A172 (cell line): ENCODE measurements around the gene USP6. TPM values are rescaled to one million over a fixed set of nuclear protein-coding genes. Genes with fewer than 3 reads are reported as not detected.
"Not testable (repeated sequence)": the region's sequence is repeated elsewhere in the genome, so short reads cannot be mapped to it uniquely, and the experiment has no call there.

Experiments
- DNase-seq: peaks from one replicate; pipeline ENCODE4 v3.0.0-alpha.2; 2015; ENCODE audit warnings: low spot score
- total RNA-seq: library from RNA; depleted of rRNA; stranded (reverse); fragments of >200 nt; shearing (Covaris generic); gene quantifications from 2 replicates; pipeline ENCODE4 v1.2.3, GENCODE V29; 2014

USP6 gene
- total RNA-seq, 1 experiment from 2014 or later = not detected

DNA sequence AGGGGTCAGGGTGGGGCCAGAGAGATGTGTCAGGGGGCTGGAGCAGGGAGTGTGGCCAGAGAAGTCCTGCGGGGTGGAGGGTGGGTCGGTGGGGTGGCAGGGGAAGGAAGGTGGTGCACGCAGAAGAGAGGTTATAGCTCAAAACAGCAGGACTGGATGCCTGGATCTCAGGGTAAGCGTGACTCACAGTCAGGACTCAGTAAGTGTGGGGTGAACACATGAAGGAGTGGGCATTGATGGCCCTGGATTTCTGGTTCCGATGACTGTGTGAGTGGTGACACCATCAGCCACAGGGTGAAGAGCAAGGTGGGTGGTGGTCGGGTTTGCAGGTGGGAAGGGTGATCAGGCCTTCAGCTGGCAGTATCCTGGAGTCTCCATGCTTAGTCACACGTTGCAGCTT lies 6.2 kb downstream of the USP6 start:
- not testable (repeated sequence) for DNase-seq

DNA sequence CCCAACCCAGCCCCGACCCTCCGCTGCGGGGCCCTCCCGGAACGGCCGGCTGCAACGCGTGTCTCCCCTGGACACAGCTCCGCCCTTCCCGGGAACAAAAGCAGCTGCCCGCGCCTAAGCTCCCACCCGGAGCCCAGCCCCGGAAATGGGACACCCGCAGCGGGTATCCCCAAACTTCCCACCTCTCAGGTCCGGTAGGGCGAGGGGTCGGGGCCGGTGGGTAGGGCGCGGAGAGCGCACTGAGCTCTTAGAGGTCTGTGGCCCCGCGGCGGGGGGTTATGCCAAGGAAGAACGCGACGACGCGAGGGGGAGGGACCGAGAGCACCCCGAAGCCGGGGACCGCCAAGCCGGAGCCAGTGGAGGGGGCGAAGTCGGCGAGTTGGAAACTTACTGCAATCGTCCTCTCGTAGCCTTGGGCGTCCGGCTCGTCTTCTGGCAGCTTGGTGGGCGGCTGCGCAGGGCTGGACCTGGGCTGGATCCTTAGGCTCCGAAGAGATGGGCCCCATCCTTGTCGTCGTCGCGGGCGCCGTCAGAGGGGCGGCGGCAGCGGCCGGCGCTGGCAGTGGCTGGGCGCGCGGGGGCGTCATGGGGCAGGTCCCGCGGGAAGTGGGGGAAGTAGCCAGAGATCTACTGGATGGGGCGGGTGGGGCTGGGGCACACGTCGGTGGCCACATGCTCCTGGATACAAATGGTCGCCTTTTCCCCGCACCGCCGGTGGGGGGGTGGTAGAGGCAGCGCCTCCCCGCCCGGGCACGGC lies 6.9 kb downstream of the USP6 start:
- DNase-seq = no peak

DNA sequence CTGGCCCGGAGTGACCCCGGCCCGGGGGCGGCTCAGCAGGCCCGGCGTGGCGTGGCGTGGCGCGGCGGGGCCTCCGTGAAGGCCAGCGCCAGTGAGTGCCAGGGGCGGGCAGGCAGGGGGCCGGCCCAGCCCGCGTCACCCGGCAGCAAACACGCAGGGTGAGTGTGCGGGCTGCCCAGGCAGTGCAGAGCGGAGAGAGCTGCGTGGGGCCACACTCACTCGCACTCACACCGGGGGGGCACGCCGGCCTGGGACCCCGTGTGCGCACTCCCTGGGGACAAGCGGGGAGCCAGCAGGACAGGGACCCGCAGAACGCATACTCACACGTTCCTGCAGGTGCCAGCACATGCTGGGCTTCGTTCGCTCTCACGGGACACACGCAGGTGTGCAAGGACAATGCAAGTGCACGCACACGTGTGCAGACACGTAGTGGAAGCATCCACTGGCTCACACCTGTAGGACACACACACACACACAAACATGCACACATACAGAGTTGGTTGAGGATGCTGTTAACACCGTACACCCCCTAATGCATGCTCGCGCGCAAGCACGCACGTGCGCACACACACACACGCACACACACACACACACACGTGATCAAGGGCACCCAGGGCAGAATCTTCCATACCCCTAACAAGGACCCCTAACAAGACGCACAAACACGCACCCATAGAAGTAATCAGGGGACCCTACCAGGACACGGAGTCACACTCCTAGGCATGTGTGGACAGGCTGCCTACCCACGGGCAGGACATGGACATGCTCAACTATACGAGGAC lies 7.7 kb downstream of the USP6 start:
- no peak for DNase-seq

DNA sequence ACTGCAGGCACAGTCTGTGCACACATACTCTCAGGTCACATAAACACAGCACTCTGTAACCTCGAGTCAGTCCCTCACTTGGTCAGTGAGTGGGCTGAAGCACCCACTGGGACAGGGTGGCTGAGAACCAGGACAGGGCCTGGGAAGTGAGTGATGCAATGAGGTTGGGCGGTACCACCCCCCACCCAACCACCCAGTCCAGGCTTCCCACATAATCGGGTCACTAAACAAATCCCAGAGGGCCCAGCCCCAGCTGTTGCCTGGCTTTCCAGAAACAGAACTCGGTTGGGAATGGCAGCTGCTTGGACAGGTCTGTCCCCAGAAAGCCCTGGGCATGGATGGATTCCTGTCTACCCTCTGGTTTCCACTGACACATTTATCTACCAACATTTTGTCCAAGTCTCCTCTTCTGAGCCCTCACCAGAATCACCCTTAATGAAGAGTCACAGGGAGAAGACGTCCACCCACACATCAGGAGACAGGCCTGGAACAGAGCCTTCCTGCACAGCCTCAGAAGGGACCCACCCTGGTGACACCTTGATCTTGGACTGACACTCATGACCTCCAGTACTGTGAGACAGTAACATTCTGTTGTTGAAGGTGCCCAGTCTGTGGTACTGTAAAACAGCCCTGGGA lies 8.4 kb downstream of the USP6 start:
- not testable (repeated sequence) for DNase-seq

DNA sequence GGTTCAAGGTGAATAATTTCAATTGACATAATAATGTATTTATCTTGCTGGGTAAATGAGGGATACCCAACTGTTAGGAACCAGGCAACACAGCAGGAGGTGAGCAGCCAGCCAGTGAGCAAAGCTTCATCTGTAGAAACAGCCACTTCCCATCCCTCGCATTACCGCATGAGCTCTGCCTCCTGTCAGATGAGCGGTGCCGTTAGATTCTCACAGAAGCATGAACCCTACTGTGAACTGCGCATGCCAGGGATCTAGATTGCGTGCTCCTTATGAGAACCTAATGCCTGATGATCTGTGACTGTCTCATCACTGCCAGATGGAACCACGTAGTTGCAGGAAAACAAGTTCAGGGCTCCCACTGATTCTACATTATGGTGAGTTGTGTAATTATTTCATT lies 9.1 kb downstream of the USP6 start:
- DNase-seq = not testable (repeated sequence)

DNA sequence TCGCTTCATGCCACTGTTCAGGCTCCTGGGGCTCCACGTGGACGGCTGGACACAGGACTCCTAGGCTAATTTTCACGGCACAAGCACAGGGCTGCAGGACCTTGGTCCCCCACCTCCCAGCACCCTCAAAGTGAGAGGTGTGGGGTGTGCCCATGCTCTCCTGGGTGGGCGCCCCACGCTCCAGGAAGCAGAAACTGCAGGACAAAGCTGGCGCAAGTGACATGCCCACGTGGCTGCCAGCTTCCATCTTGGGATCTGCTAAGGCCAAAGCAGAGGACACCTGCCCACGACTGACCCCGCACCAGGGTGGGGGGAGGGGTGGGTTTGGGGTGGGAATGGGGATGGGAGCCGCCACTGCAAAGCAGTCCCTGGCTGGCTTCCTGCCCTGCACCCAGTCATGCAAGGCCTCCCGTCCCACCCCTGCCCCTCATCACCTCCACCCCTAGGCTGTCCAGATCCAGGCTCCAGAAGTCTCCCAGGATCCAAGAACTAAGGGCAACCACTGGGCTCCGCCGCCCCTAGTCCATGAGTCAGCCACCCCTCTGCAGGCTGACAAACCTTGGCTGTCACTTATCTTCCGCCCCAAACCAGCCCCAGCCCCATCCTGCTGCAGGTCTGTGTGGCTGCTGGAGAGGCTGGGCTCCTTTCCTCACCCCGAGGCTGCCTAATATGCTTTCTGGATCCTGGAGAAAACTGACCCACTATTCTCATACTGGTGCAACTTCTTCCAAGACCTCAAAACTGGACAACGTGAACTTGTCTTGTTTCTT lies 11.1 kb downstream of the USP6 start:
- no peak for DNase-seq

DNA sequence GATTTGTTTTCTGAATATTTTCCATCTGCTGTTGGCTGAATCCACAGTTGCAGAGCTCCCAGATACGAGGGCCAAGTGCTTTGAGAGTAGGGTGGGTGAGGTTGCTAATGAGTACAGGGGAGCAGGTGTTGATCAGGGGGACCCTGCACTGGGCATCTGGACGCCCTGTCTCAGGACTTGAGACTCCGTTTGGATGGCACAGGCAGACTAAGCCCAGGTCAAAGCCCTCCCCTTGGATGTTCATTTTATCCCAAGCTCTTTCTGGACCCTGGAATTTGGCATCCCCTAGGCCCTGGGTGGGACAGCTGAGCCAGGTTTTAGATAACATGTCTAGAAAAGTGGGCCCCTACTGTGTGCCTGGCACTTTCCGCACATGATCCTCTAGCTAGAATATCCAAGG lies 12.1 kb downstream of the USP6 start:
- DNase-seq = no peak

DNA sequence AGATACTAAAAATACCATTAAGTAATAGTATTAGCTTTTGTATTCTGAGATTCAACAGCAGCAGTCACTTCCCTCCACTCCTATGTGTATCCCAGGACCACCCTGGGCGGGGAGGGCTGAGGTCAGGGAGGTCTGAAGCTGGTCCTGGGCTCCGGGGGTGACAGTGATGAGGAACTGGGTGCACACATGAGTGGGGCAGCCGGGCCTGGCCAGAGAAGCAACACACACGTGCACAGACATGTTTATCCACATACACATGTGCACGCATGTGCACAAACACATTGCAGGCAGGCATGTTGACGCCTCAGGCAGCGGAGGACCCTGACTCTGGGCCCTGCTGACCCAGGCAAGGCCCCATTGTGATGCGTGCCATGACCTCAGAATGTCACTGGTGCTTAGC lies 12.6 kb downstream of the USP6 start:
- DNase-seq = not testable (repeated sequence)

DNA sequence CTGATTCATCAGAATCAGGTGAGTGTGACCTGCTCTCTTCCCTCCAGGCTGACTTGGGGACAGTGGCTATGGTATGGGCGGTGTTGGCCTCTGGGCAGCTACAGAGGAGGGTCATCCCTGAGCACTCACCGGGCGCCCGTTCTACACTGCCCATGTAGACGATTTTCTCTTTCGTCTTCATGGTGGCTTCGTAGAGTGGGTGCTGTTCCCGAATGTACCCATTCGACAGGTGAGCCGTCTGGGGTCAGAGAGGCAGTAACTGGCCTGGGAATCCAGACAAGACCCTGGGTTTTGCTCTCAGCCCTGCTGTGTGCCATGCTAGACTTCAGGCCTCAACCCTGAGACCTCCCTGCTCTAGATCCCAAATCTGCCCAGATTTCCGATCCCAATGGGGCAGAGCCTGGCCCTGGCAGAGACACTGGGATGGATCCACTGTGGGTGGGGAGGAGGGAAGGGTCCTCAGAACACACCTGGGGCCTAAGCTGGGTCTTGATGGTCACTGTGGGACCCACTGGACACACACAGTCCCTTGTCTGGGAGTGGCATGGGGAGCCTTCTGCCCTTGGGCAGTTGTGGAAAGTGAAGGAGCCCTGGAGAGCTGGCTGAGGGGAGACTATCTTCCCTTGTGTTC lies 13.2 kb downstream of the USP6 start:
- no peak for DNase-seq

DNA sequence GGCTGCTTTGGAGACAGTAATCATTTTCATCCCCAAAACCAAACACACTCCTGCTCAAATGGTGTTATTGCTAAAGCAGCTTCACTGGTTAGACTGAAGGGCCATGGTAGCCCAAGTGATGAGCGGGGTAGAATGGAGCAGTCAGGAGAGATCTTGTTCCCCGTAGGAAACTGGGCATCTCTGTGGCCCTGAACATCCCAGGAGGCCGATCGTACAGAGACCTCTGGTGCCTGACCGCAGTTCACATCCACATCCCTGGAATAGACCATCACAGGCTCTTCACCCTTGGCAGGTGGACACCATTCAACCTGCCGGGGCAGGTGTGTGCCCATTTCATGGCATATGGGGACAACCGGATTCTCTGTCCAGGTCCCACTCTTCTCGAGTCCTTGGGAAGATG lies 13.9 kb downstream of the USP6 start:
- not testable (repeated sequence) for DNase-seq

DNA sequence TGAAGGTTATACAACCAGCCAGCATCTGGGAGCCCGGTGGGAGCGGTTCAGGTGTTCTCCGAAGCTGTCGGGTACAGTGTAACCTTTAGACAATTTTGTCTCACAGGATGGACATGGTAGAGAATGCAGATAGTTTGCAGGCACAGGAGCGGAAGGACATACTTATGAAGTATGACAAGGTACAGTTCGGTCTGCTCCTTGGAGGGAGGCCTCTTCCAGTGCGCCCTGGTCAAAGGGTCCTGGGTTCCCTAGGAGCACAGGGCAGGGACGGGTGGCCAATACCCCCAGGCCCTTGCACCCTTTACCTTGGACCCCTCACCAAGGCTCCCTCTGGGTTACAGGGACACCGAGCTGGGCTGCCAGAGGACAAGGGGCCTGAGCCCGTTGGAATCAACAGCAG lies 14.4 kb downstream of the USP6 start:
- not testable (repeated sequence) for DNase-seq

DNA sequence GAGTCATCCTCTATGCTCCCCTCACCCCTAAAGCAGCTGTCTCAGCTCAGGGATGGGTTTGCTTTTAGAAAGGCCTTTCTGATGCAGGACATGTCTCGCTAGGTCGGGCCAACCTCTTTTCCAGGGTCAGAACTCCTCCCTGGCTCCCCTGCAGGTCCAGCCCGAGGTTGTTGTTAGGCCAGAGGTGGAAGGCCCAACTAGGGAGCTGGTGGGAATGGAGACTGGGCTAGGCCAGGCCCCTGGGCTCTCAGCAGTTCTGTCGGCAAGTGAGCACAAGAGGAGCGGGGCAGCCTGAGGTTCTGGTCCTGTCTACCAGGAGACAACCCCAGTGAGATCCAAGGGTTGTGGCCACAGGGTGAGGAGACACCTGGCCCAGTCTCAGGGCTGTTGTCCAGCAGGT lies 14.9 kb downstream of the USP6 start:
- not testable (repeated sequence) for DNase-seq

DNA sequence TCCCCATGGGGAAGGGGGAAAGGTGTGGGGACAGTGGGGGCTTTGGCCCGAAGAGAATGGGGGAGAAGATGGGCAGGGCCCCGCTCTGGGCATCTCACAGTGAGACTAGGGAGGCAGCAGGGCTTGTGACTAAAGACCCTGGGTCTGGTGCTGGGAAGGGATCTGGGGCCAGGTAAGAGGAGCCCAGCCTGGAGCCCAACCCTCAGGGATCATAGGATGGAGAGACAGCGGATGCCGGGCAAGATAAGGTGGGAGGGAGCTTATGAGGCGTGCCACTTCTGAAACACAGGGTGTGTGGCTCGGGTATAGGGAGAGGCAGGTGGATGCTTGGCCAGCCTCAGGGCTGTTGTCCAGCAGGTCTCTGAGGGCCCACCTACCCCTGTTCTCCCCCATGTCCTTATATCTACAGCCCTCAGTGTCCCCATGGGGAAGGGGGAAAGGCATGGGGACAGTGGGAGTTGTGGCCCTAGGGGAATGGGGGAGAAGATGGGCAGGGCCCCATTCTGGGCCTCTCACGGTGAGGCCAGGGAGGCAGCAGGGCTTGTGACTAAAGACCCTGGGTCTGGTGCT lies 15.4 kb downstream of the USP6 start:
- no peak for DNase-seq

DNA sequence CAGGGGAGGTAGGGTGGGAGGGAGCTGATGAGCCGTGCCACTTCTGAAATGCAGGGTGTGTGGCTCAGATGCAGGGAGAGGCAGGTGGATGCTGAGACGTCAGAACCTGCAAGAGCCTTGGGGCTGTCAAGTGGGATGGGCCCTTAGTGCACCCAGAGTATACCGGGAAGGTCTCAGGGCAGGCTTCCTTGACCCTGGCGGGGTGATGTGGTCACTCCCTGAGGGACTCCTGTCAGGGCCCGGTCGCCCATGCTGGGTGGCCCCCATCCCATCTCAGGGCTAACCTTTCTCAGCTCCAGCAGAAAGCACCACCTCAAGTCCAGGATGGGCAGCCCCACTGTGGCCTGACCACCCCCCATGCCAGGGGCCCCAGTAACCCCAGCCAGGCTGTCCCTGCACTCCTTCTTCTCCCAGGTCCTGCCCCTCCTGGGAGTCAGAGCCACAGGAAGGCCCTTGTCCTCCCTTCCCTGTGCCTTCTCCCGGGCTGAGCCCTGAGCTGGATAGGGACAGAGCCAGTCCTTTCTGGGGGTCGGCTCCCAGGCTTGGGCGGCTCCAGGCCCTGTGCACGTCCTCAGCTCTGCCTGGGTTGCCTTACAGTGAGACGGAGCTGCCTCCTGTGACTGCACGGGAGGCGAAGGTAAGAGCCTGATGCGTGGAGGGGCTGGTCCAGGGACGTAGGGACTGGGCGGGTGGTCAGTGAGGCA lies 16.1 kb downstream of the USP6 start:
- not testable (repeated sequence) for DNase-seq

DNA sequence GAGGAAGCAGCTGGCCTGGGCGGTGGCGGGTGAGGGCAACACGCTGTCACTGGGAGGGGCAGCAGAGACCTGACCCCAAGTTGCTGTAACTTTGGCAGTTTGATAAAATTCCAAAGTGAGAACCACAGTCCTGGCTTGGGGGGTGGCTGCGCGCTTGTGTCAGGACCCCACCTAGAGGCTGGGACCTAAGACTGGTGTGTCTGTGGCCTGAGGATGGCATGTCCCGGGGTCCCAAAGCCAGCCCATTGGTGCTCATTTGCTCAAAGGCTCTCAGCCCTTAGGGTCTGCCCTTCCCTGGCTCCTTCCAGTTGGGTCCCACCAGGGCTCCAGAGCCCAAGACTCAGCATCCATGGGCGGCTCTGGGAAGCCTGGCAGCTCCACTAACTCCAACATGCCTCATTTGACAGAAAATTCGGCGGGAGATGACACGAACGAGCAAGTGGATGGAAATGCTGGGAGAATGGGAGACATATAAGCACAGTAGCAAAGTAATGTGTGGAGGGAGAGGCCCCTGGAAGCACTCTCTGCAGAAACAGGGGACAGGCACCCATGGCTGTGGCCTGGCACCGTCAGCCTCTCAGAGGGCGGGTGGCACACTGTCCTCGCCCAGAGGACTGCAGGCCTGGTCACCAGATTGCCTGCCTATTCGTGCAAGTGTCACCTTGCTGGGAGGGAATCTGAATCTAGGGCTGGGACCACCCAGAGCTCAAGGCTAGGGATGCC lies 16.8 kb downstream of the USP6 start:
- not testable (repeated sequence) for DNase-seq

DNA sequence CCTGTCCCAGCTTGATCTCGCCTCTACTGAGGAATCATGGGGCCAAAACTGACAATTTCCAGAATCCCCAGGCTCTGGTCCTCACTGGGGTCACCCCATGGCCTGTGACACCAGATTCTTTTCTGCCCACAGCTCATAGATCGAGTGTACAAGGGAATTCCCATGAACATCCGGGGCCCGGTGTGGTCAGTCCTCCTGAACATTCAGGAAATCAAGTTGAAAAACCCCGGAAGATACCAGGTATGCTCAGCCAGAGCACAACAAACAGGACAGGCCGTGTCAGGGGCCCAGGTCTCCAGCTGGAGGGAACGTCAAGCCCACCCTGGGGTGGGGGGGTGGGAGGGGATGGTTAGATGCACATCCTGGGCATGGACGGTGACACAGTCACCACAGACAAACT lies 17.5 kb downstream of the USP6 start:
- DNase-seq = no peak

DNA sequence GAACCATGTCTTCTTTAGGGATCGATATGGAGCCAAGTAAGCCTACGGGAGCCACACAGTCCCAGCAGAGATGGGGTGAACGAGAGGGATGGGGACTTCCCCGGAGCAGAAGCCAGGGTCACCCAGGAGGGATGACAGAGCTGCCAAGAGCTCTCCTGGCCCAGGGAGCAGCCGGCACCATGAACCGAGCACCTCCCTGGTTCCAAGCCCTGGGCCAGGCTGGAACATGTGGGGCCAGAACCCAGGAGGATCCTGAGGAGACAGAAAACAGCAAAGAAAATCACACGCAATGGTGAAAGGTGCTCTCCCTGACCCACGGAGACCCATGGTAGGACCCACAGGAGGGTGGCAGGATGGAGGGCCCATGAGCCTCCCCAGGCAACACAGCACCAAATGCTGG lies 18.1 kb downstream of the USP6 start:
- DNase-seq = not testable (repeated sequence)

DNA sequence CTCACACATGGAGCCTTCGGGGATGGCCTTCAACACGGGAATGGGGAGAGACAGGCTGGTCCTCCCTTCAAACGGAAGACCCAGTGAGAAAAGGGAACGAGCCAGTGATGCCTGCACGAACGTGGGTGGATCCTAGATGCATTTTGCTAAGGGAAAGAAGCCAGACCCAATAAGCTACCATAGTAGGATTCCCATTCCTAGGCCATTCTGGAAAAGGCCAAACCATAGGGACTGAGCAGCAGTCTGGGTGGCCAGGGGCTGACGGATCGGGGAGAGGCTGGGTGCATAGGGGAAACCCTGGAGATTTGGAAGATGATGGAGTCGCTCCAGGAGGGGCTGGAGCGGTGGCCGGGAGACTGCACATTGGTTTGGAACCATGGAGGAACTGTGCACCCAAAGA lies 18.7 kb downstream of the USP6 start:
- DNase-seq = not testable (repeated sequence)

DNA sequence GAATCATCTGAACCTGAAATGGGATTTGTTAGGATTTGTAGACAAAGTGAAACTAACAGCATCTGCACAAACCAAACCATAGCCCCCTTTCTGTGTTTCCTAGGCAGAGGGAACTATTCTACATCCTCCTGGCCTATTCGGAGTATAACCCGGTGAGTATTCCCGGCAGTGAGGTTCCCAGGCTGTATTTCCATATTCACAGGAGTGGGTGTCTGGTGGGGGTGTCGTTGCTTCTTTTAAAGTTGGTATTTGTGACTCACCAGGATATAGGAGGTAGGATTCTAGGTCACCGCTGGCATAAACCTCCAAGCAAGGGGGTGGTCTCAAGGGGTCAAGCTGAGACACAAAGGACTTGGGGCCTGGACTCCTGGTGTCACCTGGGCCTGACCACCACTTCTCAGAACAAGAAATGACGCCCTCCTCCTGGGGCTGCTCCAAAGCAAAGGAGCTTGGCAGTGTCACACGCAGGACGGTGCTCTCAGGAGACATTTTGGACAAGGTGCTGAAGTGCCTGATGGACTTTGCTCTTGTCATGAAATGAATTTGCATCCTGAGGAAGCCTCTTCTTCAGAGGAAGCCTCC lies 19.4 kb downstream of the USP6 start:
- not testable (repeated sequence) for DNase-seq
